HAP-1 (cell line): Measurements from ENCODE around the gene CNTNAP4.

Experiments
- DNase-seq, 2 experiments: peaks; one replicate each; pipeline ENCODE4 v3.0.0-alpha.2; 2016 to 2020; ENCODE audit warnings: low spot score in 2 of 2
- H3K27me3 ChIP-seq: fragments of 250-450 bp; sonication (Bioruptor Pico); 2 replicates; pipeline ENCODE4 v1.5.1; 2020; ENCODE audit warnings: low read depth, mild to moderate bottlenecking, moderate library complexity
- H3K36me3 ChIP-seq: fragments of 250-450 bp; sonication (Bioruptor Pico); replicated peaks from 2 replicates; pipeline ENCODE4 v1.5.1; 2020; ENCODE audit warnings: mild to moderate bottlenecking
- H3K4me1 ChIP-seq: fragments of 250-450 bp; sonication (Bioruptor Pico); 2 replicates; pipeline ENCODE4 v1.5.1; 2020; ENCODE audit warnings: mild to moderate bottlenecking
- H3K4me3 ChIP-seq: fragments of 250-450 bp; sonication (Bioruptor Pico); 2 replicates; pipeline ENCODE4 v1.5.1; 2020; ENCODE audit warnings: mild to moderate bottlenecking, moderate library complexity
- H3K9me3 ChIP-seq: fragments of 250-450 bp; sonication (Bioruptor Pico); 2 replicates; pipeline ENCODE4 v1.5.1; 2020; ENCODE audit warnings: mild to moderate bottlenecking, moderate library complexity
- in situ Hi-C: fragments of 300-500 bp; cut with MboI; formaldehyde crosslinking; loops from 3 replicates; pipeline ENCODE4 v1.14.3; 2020; ENCODE audit warnings: low sequenced_read_pairs, inconsistent platforms, mixed read lengths

The CNTNAP4 gene

DNA sequence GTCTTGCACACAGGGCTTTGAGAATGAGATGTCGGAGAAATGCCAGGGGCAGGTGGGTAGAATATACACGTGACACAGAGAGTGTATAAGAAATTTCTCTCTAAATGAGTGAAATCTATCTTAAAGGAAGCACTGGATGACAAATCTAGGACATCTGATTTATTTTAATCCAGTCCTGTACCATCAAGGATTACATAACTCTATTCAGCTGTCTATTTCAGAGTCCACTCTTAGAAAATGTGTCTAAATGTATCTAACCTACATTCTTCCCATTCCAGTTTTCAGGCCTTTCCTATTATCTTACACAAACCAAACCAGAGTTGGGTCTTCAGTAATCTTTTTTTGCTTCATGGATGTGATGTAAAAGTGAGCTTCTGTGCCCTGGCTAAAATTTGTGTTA, 181.9 kb downstream of the CNTNAP4 start:
- H3K27me3 ChIP-seq: no peaks in the 10 kb centered on the region; the same call in 1 of the 2 replicates
- in situ Hi-C loops: no loop called here
- H3K9me3 ChIP-seq: no peaks in the 10 kb centered on the region
- no peaks in the 10 kb centered on the region for H3K36me3 ChIP-seq
- H3K4me3 ChIP-seq: no peak overlapping the region
- DNase-seq: no peak
- no peaks in the 10 kb centered on the region for H3K4me1 ChIP-seq

DNA sequence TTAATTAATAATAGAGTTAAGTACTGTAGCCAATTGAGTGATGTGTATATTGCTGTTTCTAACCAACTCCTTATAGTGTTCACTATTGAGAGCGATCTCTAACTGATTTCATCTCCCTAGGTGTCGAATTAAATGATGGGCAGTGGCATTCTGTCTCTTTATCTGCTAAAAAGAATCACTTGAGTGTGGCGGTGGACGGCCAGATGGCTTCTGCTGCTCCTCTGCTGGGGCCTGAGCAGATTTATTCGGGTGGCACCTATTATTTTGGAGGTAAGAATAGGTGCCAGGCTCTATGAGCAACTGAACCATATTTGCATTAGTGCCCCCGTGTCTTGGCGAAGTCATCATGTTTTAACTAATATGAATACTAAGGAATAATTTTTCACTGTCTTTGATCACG, 184.6 kb downstream of the CNTNAP4 start:
- no peaks in the 10 kb centered on the region for H3K4me1 ChIP-seq
- no peak for DNase-seq
- H3K4me3 ChIP-seq: no peak overlapping the region
- no peaks in the 10 kb centered on the region; the same call in 1 of the 2 replicates for H3K27me3 ChIP-seq
- H3K9me3 ChIP-seq: no peaks in the 10 kb centered on the region
- no peaks in the 10 kb centered on the region for H3K36me3 ChIP-seq
- in situ Hi-C loops: no loop called here

DNA sequence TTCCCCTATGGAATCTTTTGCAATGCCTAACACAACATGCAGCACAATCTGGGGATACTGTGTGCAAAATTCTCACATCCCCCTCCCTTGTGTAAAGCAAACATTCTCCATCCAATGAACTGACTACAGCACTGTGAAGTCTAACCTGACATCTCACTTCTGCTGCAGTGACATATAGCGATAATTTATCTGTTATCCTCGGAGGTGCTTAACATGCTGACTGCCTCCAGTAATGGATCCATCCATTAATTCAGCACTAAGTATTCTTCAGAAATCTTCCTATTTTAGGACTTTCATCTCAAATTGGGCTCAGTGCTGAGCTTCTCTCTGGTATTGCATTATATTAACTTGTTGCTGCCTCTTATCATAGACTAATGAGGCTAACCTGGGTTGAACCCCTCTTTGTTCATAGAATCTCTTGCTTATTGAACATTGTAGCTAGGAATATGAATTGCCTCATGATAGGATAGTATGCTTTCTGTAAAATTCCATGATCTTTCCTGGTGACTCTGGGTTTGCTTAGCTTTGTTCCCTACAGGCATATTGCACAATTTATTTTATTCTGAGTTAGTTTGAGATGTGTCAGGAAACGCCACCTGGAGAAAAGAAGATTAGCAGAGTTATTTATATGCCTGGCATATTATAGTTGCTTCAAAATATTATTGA, 187.9 kb downstream of the CNTNAP4 start:
- Histone ChIP-seq H3K4me3 (no peak overlapping the region), H3K36me3 (no peaks in the 10 kb centered on the region), H3K27me3 (no peaks in the 10 kb centered on the region; the same call in 1 of the 2 replicates), H3K9me3 (no peaks in the 10 kb centered on the region), H3K4me1 (no peaks in the 10 kb centered on the region)
- in situ Hi-C loops: no loop called here
- DNase-seq: no peak

DNA sequence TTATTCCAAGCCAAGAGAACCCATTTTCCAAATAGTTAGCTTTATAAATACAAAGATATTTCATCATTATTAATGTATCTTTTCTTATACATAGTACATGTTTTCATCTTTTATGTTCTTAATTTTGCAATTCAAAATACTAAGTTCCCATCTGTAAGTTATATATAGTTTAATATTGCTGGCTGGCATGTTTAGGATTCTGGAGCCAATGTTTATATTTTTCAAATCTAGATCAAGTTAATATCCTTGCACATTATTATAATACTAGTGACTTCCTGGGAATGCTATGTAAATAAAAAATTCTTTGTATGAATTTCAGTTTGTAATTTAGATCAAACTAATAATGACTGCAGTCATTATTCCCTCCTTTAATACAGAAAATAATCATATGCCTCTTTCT, 189.7 kb downstream of the CNTNAP4 start:
- DNase-seq: no peak
- H3K36me3 ChIP-seq: no peaks in the 10 kb centered on the region
- no peaks in the 10 kb centered on the region; the same call in 1 of the 2 replicates for H3K27me3 ChIP-seq
- in situ Hi-C loops: no loop called here
- H3K9me3 ChIP-seq: no peaks in the 10 kb centered on the region
- no peak overlapping the region for H3K4me3 ChIP-seq
- H3K4me1 ChIP-seq: no peaks in the 10 kb centered on the region

DNA sequence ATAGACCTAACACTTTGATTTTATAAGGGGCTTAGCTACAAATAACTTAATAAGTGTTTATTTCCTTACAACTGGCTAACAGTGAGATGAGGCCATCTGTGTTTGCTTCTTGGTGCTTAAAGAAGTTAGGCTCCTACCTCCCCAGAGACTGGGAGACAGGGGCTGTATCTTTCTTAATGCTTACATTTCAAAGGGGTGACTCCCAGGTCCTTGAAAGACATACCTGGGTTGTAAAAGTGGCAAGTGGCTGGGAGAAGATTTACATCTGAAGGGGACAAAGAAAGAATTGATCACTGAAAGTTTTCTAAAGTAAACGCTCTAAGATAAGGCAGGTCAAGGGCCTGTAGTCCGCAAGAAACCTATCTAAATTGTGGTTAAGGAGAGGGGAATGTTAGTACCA, 196.8 kb downstream of the CNTNAP4 start:
- Histone ChIP-seq H3K4me3 (no peak overlapping the region), H3K27me3 (no peaks in the 10 kb centered on the region; the same call in 1 of the 2 replicates), H3K36me3 (no peaks in the 10 kb centered on the region), H3K9me3 (no peaks in the 10 kb centered on the region), H3K4me1 (no peaks in the 10 kb centered on the region)
- no peak for DNase-seq
- in situ Hi-C loops: no loop called here

DNA sequence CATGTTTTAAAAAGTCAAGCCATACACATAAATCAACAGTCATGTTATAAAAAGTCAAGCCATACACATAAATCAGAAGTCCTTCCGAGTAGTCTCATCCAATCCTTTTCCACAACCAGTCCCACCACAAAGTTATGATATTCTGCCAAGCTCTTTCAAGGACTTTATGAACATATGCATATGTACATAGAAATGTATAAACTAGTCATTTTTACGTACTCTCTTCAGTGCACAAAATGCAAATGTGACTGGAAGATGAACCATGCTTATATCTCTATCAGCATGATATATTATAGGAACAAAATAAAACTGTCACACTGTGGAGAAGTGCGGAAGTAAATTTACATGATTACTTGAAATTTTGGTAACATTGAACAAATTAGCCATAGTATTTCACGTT, 200.9 kb downstream of the CNTNAP4 start:
- Histone ChIP-seq H3K36me3 (no peaks in the 10 kb centered on the region), H3K4me1 (no peaks in the 10 kb centered on the region), H3K27me3 (no peaks in the 10 kb centered on the region; the same call in 1 of the 2 replicates), H3K4me3 (no peak overlapping the region), H3K9me3 (no peaks in the 10 kb centered on the region)
- in situ Hi-C loops: no loop called here
- DNase-seq: no peak

DNA sequence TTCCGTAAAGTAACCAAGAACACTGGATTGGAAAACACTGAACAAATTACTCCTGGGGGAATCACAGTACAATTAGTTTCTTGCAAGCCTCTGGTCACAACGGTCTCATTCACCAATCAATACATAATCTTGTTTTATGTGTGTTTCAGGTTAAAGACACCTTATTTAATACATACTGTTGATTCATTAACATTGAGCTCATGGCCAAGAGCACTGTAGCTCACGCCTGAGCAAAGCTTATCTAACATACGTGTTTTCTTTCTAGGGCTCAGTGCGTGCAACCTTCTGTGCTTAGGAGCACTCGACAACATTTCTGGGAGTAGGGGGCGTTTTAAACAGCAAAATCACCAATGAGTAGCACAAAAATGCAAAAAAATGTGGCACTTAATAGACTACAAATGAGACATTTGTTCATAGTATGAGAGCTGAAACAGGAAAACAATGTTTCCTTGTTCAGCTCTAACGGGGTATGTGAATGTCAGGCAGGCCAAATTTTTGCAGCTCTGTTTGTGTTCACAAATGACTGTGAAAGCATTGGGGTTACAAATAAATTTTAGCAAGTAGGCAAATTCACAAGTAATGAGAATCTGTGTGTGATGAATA, 206.2 kb downstream of the CNTNAP4 start:
- Histone ChIP-seq H3K9me3 (no peaks in the 10 kb centered on the region), H3K27me3 (no peaks in the 10 kb centered on the region), H3K4me1 (no peaks in the 10 kb centered on the region), H3K36me3 (no peaks in the 10 kb centered on the region), H3K4me3 (no peak overlapping the region)
- in situ Hi-C loops: no loop called here
- no peak for DNase-seq

DNA sequence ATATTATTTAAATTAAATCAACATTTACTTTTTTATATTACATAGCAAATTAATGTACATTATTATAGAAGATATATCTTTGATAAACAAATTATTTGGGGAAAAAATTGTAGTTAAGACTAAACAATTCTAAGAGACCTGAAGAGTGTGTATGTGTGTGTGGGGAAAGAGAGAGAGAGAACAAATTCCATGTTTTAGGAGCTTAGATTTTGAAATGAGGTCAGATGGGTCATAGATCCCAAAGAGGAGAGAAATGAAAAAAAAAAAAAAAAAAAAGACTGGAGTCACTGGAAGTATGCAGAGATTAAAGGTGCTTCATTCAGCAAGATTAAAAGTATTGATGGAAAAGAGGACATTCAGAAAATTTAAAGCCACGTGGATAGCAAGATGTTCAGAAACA, 206.8 kb downstream of the CNTNAP4 start:
- Histone ChIP-seq H3K4me3 (no peak overlapping the region), H3K9me3 (no peaks in the 10 kb centered on the region), H3K27me3 (no peaks in the 10 kb centered on the region), H3K36me3 (no peaks in the 10 kb centered on the region), H3K4me1 (no peaks in the 10 kb centered on the region)
- DNase-seq: no peak
- in situ Hi-C loops: no loop called here

DNA sequence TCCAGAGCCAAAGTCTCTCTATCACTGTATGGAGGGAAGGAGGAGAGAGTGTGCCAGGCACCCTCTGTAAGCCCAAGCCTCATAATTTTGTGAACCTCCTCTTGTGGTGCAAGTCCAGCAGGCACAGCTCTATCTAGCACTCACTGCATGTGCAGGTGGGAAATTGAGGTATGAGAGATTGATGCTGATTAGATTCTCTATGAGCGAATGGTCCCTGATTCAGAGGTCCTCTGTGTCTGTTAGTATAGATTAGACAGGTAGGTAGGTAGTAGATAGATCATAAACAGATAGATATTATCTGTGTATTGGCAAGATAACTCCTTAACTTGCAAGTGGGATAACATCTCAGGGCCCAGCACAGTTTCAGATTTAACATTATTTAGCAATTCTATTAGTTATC, 209.5 kb downstream of the CNTNAP4 start:
- Histone ChIP-seq H3K9me3 (no peaks in the 10 kb centered on the region), H3K27me3 (no peaks in the 10 kb centered on the region), H3K36me3 (no peaks in the 10 kb centered on the region), H3K4me3 (no peak overlapping the region), H3K4me1 (no peaks in the 10 kb centered on the region)
- no peak for DNase-seq
- in situ Hi-C loops: no loop called here

DNA sequence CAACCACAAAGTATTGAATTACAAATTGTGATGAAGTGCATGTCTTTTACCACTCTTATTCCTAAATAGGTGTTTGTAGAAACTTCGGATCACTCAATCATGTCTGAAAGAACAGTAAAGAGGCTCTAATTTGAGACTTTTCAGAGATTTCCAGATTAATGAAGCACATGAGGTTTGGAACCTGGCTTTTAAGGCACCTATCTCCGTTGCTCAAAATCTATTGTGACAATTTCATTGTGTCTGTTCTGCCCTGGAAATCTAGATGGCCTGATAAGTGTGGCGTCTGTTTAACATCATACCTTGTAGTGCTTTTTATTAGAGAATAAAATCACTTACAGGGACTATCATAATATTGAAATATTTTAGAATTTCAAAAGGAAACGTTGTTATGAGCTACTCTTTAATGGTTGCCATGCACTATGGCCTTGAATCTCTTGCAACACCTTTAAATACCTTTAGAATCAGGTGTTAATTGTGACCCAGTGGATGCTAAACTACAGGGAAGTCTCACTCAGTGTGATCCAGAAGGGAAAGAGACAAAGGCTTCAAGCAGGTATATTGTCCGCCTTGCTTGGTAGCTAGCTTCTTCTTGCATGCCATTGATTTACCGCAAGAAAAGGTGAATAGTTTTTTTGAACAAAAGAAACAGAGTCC, 210.3 kb downstream of the CNTNAP4 start:
- H3K9me3 ChIP-seq: no peaks in the 10 kb centered on the region
- no peaks in the 10 kb centered on the region for H3K36me3 ChIP-seq
- no peaks in the 10 kb centered on the region for H3K27me3 ChIP-seq
- no peak overlapping the region for H3K4me3 ChIP-seq
- in situ Hi-C loops: no loop called here
- DNase-seq: no peak
- no peaks in the 10 kb centered on the region for H3K4me1 ChIP-seq

DNA sequence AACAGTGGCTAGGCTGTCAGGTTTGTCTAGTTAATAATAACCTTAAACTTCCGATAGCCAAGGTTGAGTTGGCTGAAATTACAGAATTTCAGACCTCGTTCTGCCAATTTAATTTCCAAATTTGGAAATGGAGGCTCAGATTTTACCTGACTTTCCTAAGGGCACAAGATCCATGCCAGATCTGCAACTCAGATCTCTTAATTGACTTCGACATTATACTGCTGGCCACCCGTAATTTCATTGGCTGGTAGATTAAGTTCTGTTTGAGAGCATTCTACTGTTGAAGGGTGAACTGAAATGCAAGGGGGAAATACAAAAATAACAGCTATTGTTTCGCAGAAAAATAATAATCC, 210.8 kb downstream of the CNTNAP4 start:
- H3K4me3 ChIP-seq: no peak overlapping the region
- H3K27me3 ChIP-seq: no peaks in the 10 kb centered on the region
- H3K36me3 ChIP-seq: no peaks in the 10 kb centered on the region
- in situ Hi-C loops: no loop called here
- DNase-seq: no peak
- no peaks in the 10 kb centered on the region for H3K9me3 ChIP-seq
- H3K4me1 ChIP-seq: no peaks in the 10 kb centered on the region; the same call in 1 of the 2 replicates

DNA sequence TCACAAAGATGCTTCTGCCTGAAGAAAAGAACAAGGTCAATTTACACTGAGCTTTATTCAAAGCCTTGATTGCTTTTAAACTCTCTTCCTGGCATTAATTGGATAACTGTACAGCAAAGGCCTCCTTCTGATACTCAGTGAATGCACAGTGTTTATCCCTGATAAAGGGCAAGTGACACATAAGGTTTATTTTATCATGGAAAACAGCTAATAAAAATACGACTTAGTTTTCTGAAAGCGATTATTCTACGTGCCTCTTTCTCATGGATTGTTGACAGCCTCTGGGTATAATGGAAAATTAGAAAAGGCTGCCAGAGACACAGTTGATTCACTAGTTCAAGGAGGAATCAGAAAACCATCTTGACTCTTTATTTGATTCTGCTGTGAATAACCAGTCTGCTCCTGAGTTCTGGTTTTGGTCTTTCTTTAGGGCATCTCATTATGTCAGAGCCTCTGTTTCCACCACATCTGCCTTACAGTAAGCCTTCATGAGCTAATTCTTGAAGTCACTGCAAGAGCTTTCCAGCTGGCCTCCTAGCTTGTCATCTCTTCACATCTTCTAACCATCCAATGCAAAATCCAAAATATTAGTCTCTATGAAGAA, 212.9 kb downstream of the CNTNAP4 start:
- Histone ChIP-seq H3K4me3 (no peak overlapping the region), H3K4me1 (no peaks in the 10 kb centered on the region; the same call in 1 of the 2 replicates), H3K36me3 (no peaks in the 10 kb centered on the region), H3K9me3 (no peaks in the 10 kb centered on the region), H3K27me3 (no peaks in the 10 kb centered on the region)
- peak in 1 of 2 experiments; percentile 5 for DNase-seq
- in situ Hi-C loops: no loop called here

DNA sequence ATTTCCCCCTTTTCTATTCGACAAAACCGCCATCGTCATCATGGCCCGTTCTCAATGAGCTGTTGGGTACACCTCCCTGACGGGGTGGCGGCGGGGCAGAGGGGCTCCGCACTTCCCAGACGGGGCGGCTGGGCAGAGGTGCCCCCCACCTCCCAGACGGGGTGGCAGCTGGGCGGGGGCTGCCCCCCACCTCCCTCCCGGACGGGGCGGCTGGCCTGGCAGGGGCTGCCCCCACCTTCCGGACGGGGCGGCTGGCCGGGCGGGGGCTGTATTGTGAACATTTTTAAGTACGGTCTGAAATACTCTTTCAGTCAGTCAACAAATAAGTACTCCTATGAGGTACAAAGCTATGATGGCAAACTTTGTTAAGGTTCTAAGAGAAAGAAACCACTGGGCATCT, 222.8 kb downstream of the CNTNAP4 start:
- in situ Hi-C loops: no loop called here
- Histone ChIP-seq H3K36me3 (no peaks in the 10 kb centered on the region), H3K4me3 (no peak overlapping the region), H3K9me3 (no peaks in the 10 kb centered on the region), H3K4me1 (no peaks in the 10 kb centered on the region), H3K27me3 (no peaks in the 10 kb centered on the region)
- no peak for DNase-seq

DNA sequence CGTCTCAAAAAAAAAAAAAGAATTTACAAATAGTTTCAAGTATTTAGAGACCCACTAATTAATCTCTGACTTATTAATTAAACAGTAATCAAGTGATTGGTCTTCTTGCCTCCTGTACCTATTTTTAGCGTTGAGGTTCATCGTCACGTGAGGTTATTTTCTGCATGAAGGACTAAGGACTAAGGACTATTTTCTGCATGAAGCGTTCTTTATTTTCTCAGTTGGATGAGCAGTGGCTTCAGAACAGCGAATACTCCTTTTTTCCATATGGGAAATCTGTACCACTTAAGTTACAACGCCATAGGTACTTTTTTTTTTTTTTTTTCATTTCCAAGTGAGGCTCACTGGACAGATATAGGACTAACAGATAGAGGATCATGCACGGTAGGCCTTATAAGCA, 224.9 kb downstream of the CNTNAP4 start:
- H3K9me3 ChIP-seq: no peaks in the 10 kb centered on the region
- DNase-seq: no peak
- H3K4me3 ChIP-seq: no peak overlapping the region
- H3K27me3 ChIP-seq: no peaks in the 10 kb centered on the region
- H3K36me3 ChIP-seq: no peaks in the 10 kb centered on the region
- no peaks in the 10 kb centered on the region for H3K4me1 ChIP-seq
- in situ Hi-C loops: no loop called here
